ENCODE data around the gene C5orf34.
"Not testable (repeated sequence)": the region's sequence is repeated elsewhere in the genome, so short reads cannot be mapped to it uniquely, and the experiment has no call there.

Gene C5orf34

DNA sequence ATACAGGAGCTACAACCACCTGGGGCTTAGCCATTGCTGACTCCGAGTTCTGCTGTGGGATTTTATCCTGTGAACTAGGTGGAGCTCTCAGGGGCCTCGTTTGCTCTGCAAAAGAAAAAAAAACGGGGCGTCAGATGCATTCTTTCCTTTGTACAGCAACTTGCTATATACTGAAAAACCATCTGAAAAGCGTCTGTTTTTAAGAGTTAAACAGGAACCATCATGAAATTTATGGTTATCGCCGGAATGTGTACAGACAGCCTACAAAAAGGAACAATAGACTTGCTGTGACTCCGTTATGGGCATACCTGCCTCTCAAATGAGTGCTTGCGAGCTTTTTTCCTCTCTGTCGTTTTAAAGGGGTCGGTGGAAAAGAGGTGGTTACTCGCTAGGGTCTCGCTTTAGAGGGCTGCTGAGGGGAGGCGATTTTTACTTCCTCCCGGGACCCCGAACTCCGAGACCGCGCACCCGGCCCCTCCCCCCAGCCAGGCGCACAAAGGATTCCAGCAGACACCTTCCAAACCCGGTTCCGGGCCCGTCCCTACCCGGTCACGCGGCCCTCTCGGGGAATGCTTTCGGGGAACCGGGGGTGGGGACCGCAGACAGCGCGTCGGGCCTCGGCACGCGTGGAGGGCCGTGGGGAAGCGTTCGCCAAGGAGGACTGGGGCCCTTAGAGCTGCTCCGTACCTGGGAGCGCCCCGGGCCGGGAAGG, 41.1 kb upstream of the C5orf34 start:
- no peak for TF ChIP-seq CTCF (IDR thresholded peaks at IDR 0.05; ENCODE audit: insufficient read depth, low read depth, low read length, missing control alignments)
- peak overlapping the region; percentile 67 for H3K4me3 ChIP-seq (ENCODE audit: low read length)
- peak; percentile 60 for DNase-seq (ENCODE audit: low read depth)

GRCh38 chr5:43554497-43554896, 39.5 kb upstream of the C5orf34 start:
- TF ChIP-seq CTCF (IDR thresholded peaks at IDR 0.05; ENCODE audit: insufficient read depth, low read depth, low read length, missing control alignments) = no peak

DNA sequence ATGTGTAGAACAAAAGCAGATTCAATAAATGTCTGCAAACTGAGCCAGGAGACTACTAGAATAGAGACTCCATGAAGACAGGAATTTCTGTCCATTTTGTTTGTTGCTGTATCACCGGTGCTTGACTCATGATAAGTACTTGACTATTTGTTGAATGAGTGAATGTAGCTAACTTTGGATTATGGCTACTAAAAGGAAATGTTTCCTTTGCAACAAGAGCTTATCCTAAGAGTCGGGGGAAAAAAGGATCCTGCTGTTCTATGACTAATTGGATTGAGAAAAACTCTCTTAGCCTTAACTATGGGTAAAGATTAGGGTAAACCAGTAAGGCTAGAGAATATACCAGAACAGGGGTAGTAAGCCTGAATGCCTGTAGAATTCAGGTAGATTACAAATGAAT, 38.4 kb upstream of the C5orf34 start:
- no peak for TF ChIP-seq CTCF (IDR thresholded peaks at IDR 0.05; ENCODE audit: insufficient read depth, low read depth, low read length, missing control alignments)
- DNase-seq (ENCODE audit: low read depth) = peak; percentile 20
- no peak overlapping the region for H3K4me3 ChIP-seq (ENCODE audit: low read length)

More at GRCh38 chr5:43554497-43554896, 39.5 kb upstream of the C5orf34 start:
- no peak for DNase-seq (ENCODE audit: low read depth)
- peak overlapping the region; percentile 67 for H3K4me3 ChIP-seq (ENCODE audit: low read length)

DNA sequence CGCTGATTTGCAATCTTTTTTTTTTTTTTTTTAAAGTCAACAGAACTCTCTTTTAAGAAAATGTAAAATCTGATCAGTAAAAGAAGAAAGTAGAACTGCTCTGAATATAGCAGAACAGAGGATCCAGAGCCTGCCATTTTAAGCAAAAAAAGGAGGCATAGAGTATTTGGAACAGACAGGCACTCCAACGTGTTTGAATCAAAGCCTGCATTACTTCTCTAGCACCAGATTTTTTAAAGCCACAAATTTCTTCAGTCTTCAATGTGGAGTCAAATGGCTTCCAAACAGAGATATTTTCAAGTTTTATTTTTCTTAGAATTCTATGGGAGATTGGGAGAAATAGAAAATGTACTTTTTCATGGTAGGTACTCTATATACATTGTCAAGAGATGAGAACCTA, 36.8 kb upstream of the C5orf34 start:
- no peak overlapping the region for H3K4me3 ChIP-seq (ENCODE audit: low read length)
- DNase-seq (ENCODE audit: low read depth) = no peak
- no peak for TF ChIP-seq CTCF (IDR thresholded peaks at IDR 0.05; ENCODE audit: insufficient read depth, low read depth, low read length, missing control alignments)

DNA sequence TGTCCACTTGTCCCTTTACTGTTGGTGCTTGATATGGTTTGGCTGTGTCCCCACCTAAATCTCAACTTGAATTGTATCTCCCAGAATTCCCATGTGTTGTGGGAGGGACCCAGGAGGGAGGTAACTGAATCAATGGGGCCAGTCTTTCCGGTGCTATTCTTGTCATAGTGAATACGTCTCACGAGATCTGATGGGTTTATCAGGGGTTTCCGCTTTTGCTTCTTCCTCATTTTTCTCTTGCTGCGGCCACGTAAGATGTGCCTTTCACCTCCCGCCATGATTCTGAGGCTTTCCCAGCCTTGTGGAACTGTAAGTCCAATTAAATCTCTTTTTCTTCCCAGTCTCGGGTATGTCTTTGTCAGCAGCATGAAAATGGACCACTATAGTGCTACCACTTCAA, 34.3 kb upstream of the C5orf34 start:
- not testable (repeated sequence) for H3K4me3 ChIP-seq (ENCODE audit: low read length); DNase-seq (ENCODE audit: low read depth)

GRCh38 chr5:43548358-43548757, 33.4 kb upstream of the C5orf34 start:
- TF ChIP-seq CTCF (IDR thresholded peaks at IDR 0.05; ENCODE audit: insufficient read depth, low read depth, low read length, missing control alignments) = no peak
- DNase-seq (ENCODE audit: low read depth) = no peak
- no peak overlapping the region for H3K4me3 ChIP-seq (ENCODE audit: low read length)

GRCh38 chr5:43547532-43547931, 32.6 kb upstream of the C5orf34 start:
- no peak for TF ChIP-seq CTCF (IDR thresholded peaks at IDR 0.05; ENCODE audit: insufficient read depth, low read depth, low read length, missing control alignments)
- DNase-seq (ENCODE audit: low read depth) = no peak
- no peak overlapping the region for H3K4me3 ChIP-seq (ENCODE audit: low read length)
